Activated effector memory CD4-positive, alpha-beta T cell treated with Interleukin-2 at 50 U/mL for 16 hours (primary cell): Measurements from ENCODE around the gene PTPRD.

Source experiments
- DNase-seq: peaks from one replicate; pipeline ENCODE4 v3.0.0-alpha.2; 2020

Gene PTPRD

GRCh38 chr9:8599937-8600336 lies 2012.9 kb downstream of the PTPRD start:
- DNase-seq = no peak

- no peak for DNase-seq
Observed at GRCh38 chr9:8589476-8589875, 2023.3 kb downstream of the PTPRD start.

GRCh38 chr9:8585036-8585435 lies 2027.8 kb downstream of the PTPRD start:
- no peak for DNase-seq

- no peak for DNase-seq
Observed at GRCh38 chr9:8579661-8580060, 2033.1 kb downstream of the PTPRD start.

- no peak for DNase-seq
Observed at GRCh38 chr9:8576741-8577140, 2036.1 kb downstream of the PTPRD start.

- no peak for DNase-seq
Observed at GRCh38 chr9:8574846-8575245, 2038.0 kb downstream of the PTPRD start.

GRCh38 chr9:8572209-8572608 lies 2040.6 kb downstream of the PTPRD start:
- no peak for DNase-seq

- DNase-seq = no peak
Observed at GRCh38 chr9:8571643-8572042, 2041.2 kb downstream of the PTPRD start.

GRCh38 chr9:8570776-8571175 lies 2042.0 kb downstream of the PTPRD start:
- no peak for DNase-seq

- no peak for DNase-seq
Observed at GRCh38 chr9:8569823-8570222, 2043.0 kb downstream of the PTPRD start.

- DNase-seq = no peak
Observed at GRCh38 chr9:8567963-8568579, 2044.7 kb downstream of the PTPRD start.

GRCh38 chr9:8564960-8565359 lies 2047.8 kb downstream of the PTPRD start:
- DNase-seq = no peak

- DNase-seq = no peak
Observed at GRCh38 chr9:8560560-8561525, 2052.0 kb downstream of the PTPRD start.

- no peak for DNase-seq
Observed at GRCh38 chr9:8558176-8558575, 2054.6 kb downstream of the PTPRD start.

GRCh38 chr9:8555762-8556500 lies 2056.9 kb downstream of the PTPRD start:
- DNase-seq = no peak

GRCh38 chr9:8553444-8553843 lies 2059.4 kb downstream of the PTPRD start:
- DNase-seq = no peak

GRCh38 chr9:8552732-8553131 lies 2060.1 kb downstream of the PTPRD start:
- no peak for DNase-seq

GRCh38 chr9:8549214-8549613 lies 2063.6 kb downstream of the PTPRD start:
- DNase-seq = no peak

- no peak for DNase-seq
Observed at GRCh38 chr9:8543219-8543618, 2069.6 kb downstream of the PTPRD start.

GRCh38 chr9:8542537-8542936 lies 2070.3 kb downstream of the PTPRD start:
- DNase-seq = no peak

GRCh38 chr9:8539681-8540197 lies 2073.1 kb downstream of the PTPRD start:
- DNase-seq = no peak

GRCh38 chr9:8536845-8537244 lies 2076.0 kb downstream of the PTPRD start:
- no peak for DNase-seq

- DNase-seq = no peak
Observed at GRCh38 chr9:8534828-8535227, 2078.0 kb downstream of the PTPRD start.
